NOMO-1 treated with DMSO at 0.1 percent for 48 hours (cell line): ENCODE measurements around the gene CACNA2D4.
A peak's percentile ranks its signal among the peaks of the same experiment; 100 is the strongest.

Experiments used
- DNase-seq: peaks from one replicate; lab custom pipeline; 2025; ENCODE audit not compliant: unreplicated experiment; lab: John Stamatoyannopoulos, UW

The CACNA2D4 gene

DNA sequence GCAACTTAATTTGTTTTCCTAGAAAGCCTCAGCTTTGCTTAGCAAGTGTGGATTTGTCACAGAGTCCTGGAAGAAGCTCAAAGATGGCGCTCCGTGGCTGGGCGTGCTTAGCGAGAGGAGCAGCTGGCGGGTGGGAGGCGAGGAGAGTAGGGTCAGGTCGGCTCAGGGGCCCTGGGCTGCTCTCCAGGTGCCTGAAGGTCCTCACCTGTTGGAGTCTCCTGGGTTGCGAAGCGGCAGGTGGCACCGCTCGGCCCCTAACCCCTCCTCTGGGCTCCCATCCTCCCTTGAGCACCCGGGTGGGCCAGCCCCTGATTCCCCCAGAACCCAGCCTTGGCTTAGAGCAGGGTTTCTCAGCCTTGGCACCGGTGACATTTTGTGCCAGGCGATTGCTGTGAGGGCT lies 73.0 kb downstream of the CACNA2D4 start:
- DNase-seq = no peak

DNA sequence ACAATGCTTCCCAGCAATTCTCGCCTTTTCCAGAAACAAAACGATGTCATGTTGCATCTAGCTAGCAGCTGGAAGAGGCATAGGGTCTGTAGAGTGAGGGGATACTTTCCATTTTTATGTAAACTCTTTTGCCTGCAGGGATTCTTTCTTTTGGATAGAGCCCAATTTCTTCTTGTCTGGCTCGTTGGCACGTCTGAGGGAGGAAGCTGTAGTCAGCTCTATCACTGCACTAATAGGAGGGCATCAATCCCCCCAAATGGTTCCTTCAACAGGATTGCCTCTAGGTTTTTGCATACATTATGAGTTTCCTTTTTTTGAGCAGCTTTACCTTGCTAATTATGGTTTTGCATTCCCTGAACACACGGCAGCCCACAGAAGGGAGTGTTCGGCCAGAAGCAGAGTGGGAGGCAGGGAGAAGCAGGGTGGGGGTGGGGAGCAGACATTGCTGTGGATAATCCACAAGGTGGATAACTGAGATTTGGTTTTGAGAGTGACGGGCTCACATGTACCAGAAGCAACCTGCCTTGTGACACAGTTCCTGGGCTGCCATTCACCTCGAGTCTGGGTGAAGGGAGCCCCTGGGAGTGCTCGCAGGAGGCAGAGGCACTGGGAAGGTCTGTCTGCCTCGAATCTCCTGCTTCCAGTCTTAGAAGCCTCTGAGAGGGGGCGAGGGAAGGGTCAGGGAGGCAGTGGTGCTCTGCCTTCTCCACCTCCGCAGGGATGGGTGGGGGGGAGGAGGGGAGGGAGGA lies 73.6 kb downstream of the CACNA2D4 start:
- no peak for DNase-seq

DNA sequence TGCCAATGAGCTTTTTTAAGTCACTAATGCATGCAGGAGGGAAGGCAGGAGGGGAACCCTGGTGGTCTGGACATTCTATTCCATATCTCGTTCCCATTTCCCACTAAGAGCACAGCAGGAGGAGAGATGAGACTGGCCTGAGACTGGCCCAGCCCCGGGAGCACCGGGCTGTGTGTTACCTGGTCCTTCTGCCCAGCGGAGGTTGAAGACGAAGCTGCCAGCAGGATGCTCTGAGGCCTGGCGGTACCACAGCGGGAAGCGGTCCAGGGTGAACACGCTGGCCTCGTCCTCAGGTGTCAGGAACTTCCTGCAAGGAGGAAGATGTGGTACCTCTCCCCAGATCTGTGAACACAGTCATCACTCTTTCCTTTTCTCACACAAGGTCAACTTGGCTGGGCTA lies 74.2 kb downstream of the CACNA2D4 start:
- no peak for DNase-seq

- DNase-seq = no peak
Observed at GRCh38 chr12:1843641-1844005, 74.8 kb downstream of the CACNA2D4 start.

DNA sequence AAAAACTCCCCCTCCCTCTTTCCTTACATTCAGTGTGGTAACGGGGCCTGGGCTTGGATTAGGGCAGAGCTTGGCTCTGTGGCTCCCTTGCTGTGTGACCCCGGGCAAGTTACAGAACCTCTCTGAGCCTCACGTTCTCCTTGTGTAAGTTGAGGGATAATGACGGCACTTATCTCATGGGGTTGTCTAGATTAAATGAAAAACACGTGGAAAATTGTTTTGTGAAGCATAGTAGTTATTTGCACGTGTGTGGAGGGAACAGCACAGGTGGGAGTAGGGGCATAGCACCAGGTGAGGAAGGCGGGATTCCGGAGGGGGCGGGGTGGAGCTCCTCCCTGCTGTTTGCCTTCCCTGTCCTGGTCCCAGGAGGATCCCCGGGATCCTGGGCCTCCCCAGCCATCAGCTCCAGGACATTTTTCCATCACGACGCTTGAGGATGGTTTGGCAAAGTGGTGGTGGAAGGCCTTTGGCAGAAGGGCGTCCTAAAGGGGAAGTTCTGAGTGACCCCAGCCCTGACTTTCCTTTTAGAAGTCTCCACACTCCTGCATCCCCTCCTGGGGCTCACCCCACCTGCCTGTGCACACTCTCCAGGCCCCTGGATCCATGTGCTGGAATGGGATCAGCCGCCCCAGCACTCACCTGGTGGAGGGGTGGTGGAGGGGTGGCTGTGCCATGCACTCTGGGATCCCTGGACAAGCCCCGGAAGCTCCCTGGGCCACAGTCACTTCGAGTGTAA lies 75.4 kb downstream of the CACNA2D4 start:
- DNase-seq = no peak

GRCh38 chr12:1842183-1842904 lies 76.1 kb downstream of the CACNA2D4 start:
- DNase-seq = peak; percentile 84

DNA sequence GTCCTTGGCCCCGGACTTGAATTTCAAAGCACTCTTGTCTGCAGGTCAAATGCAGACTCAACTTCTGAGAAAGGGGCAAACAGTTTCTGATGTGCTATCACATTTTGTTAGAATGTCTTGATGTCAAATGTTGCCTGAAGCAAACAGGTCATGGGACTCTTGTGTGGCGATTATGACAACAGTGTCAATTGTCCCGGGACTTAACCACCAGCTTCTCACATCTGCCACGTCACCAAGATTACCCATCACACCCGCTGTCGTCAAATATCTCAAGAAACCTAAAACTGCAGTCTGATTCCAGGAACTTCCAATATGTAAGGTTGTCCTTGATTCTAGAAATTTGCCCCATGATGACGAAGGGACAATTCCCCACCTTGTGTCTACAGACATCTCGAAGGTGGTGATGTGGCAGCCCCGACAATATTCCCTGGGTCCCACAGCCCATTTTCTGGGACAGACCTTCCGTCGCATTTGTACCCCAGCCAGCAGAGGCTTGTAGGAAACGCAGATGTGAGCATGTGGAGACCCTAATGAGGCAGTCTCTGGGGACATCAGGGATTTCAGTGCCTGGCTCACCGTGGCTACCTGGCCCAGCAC lies 76.8 kb downstream of the CACNA2D4 start:
- DNase-seq = no peak

GRCh38 chr12:1840981-1841425 lies 77.4 kb downstream of the CACNA2D4 start:
- DNase-seq = no peak

DNA sequence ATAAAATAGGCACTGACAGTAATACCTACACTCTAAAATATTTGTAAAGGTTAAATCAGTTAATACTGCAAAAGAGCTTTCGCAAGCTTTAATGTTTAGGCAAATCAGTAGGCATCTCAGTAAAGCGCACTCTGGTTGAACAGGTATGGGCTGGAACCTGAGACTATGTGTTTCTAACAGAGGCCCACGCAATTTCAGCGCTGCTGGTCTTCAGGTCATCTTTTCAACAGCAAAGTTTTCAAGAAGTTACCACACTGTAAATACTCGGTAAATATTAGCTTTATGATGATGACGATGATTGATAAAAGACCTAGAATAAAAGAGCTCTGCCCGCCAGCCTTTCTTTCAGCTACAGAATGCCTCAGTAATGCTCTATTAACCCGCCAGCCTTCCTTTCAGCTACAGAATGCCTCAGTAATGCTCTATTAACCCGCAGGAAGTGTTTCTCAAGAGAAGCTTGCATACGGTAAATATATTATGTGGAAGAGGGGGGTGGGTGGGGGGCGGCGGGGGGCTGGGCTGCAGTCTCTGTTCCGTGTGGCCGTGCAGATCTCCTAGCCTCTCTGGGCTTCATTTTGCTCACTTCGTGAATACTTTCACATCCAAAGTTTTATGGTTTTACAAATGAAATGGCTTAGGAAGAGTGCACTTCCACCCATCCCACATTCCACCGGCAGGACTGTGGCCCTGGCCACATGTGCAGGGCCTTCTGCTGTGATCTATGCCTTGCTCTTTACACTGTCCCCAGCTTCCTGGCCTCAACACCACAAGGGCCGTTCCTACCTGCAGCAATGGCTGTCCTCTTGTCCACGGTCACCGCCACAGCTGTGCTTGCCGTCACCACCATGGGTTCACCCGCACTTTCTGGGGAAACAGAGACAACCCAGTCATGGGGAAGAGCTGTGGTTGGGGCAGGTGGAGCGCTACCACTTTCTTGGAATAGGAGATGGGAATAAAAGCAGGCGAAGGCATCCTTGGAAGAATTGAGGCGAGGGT lies 78.2 kb downstream of the CACNA2D4 start:
- peak; percentile 31 for DNase-seq

GRCh38 chr12:1839464-1839863 lies 79.0 kb downstream of the CACNA2D4 start:
- no peak for DNase-seq

DNA sequence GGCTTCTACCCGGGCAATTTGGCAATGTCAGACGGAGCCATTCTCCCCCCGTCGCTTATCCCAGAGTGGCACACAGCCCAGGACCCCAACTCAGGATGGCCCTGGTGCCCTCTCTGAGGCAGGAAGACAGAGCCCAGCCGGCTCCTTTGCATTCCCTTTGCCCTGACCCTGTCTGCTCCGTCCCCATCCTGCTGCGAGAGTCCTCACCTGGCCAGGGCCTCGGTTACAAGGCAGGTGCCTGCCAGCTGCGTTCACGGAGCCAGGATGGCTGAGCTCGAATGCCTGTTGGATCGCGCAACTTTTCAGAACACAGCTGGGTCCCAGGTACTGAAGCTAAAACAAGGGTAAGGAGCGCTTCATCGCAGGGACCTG lies 79.5 kb downstream of the CACNA2D4 start:
- DNase-seq = no peak

DNA sequence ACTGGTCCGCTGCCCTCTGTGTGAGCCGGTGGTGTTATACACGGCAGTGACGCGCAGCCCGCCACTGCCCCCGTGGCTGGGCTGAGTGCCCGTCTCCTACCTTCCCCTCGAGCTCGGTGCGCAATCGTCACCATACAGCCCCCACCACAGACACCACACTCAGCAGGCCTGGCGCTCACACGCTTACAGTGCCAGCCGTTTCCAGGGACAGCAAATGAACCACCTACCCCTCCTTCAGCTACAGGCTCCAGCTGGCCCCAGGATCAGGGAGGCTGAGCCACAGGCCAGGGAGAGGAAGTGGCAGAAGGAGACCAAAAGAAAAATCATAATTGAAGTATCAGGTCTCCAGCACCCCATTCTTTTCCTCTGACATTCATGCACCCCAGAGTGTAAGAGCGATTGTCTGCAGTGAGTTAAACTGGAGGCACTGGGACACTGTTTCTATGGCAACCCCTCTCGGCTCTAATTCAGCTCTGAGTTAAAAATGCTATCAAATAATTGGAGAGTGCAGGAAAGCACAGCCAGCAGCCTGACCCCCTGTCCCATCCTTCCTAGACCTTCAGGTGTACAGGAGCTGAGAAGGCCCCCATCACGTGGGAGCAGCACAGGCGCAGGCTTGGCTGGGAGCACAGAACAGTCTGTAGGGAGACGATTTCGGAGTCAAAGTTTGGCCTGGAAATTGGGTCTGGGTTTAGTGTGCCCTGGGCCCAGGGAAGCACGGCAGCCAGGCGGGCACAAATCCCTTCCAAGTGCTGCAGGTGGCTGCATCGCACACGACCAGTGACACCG lies 80.1 kb downstream of the CACNA2D4 start:
- DNase-seq = no peak

- no peak for DNase-seq
Observed at GRCh38 chr12:1837541-1838204, 80.8 kb downstream of the CACNA2D4 start.

DNA sequence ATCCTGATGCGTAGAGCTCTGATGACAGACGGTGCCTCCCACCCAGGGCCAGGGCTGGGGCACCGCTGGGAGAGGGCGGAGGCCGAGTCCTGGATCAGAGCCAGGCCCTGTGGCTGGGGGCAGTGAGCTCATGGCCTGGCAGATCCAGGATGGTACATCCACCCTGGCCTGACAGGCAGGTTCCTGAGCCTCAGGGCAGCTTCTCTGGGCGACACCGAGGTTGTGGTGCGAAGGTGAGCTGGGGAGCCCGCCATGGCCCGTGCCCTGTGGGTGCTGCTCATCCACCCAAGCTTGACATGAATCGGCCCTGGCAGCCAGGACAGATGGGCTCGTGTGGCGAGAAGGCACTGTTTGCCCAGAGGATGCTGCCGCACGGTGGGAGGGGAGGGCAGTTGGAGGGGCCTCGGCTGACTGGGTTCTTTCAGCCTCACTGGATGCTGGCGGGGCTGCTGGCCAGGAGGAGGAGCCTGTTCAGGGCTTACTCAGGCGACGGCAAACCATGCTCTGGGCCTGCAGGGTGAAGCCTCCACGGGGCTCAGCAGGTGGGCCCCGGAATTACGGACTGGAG lies 81.5 kb downstream of the CACNA2D4 start:
- DNase-seq = no peak

DNA sequence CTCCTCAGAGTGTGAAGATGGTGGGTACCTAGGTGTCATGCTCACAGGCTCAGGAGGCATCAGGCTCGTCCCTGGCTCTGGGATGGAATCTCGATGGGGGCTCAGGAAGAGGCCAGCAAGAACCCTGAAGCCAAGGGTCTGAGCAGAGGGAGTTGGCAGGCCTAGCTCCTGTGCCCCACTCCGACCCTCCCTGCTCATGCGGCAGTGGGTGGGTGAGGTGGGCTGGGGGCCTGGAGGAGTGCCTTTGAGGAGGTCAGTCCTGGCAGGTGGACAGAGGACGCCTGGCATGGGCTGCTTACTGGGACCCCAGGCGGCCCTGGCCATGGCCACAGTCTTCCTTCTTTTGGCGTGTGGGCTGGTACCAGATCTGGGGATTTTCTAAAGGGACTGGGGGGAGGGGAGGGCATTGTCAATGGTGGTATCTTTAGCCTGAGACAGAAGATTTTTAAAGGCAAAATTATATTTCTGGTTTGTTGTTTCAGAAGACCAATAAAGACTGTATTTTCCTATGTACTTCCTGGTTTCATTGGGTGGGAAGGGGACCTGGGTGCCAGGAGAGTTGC lies 82.1 kb downstream of the CACNA2D4 start:
- no peak for DNase-seq

DNA sequence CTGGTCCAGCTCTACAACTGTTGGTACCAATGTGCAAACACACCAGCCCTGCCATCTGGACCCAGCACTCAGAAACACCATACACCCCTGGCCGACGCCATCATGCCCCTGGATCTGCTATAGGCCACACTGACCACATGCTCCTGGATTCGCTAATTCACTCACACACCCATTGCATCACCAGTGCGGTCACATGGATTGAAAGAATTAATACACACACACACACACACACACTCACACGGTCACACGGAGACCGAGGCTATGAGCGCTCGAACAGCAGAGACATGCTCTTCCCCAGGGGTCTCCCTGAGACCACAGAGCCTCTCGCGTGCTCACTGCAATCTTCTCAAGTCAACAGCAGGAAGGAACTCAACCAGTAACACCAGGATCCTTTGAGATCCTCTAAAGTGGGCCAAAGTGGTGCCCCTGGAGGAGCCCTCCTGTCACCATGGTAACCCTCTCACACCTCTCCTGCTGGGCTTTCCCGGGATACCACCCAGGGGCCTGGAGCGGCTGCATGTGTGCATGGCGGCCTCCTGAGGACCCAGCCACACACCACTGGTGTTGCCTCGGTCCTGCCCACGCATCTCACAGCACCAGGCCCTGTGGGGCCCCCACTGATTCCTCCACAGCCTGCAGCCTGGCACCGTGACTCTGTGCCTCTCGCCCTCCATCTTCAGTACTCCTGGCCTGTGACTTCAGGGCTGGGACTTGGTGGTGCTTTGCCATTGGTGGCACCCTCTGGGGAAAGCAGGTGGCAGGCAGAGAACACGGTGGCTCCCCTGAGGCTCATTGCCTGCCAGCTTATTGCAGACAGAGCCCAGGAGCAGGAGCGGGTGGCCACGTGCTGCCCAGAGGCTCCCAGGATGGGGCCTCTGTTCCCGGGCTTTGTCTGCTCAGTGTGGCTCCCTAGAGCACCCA lies 83.0 kb downstream of the CACNA2D4 start:
- DNase-seq = no peak

- DNase-seq = no peak
Observed at GRCh38 chr12:1834186-1834925, 84.1 kb downstream of the CACNA2D4 start.
